K562 (cell line): ENCODE data around the gene ZNF564. TPM values are rescaled to one million over a fixed set of nuclear protein-coding genes. Genes with fewer than 3 reads are reported as not detected.

ENCODE experiments used
- ADNP ChIP-seq: fragments of 200-800 bp; sonication (Bioruptor generic); IDR thresholded peaks from 2 replicates; pipeline ENCODE4 v1.6.1; 2016; ENCODE audit warnings: missing genetic modification characterization, missing compliant biosample characterization
- BCL6 ChIP-seq: fragments of 250-450 bp; sonication (Bioruptor Pico); IDR thresholded peaks from 2 replicates; pipeline ENCODE4 v1.4.0; 2020
- CTCF ChIP-seq, 3 experiments: IDR thresholded peaks in 2 of 3; conservative IDR thresholded peaks in 1 of 3; 2 replicates each; pipeline ENCODE4 v1.5.1; 2011 to 2012; ENCODE audit warnings: low read length in 3 of 3, mild to moderate bottlenecking in 3 of 3, control low read depth in 2 of 3, improper control_type of control experiment in 1 of 3, inconsistent platforms in 1 of 3, low read depth in 1 of 3, mixed read lengths in 1 of 3, moderate library complexity in 1 of 3; ENCODE audit not compliant: insufficient read depth in 2 of 3
- DDX20 ChIP-seq: fragments of 450-650 bp; IDR thresholded peaks from 2 replicates; pipeline ENCODE4 v1.6.1; 2016; ENCODE audit warnings: missing genetic modification characterization, low read depth, mild to moderate bottlenecking, missing compliant biosample characterization, moderate library complexity
- ELF2 ChIP-seq: fragments of 250-450 bp; sonication (Bioruptor Pico); IDR thresholded peaks from 2 replicates; pipeline ENCODE4 v1.5.0; 2021; ENCODE audit warnings: mild to moderate bottlenecking
- FOXJ2 ChIP-seq: fragments of 200-800 bp; sonication (Bioruptor generic); IDR thresholded peaks from 2 replicates; pipeline ENCODE4 v1.6.1; 2016; ENCODE audit warnings: missing genetic modification characterization, missing compliant biosample characterization
- KLF13 ChIP-seq: fragments of 450-650 bp; IDR thresholded peaks from 2 replicates; pipeline ENCODE4 v1.6.1; 2016; ENCODE audit warnings: missing genetic modification characterization, low read depth, mild to moderate bottlenecking, missing compliant biosample characterization, moderate library complexity, borderline replicate concordance
- LCOR ChIP-seq: sonication (generic); formaldehyde crosslinking; IDR thresholded peaks from 2 replicates; pipeline ENCODE4 v1.8.0; 2022; ENCODE audit warnings: mild to moderate bottlenecking, missing genetic modification reagents
- MXI1 ChIP-seq: IDR thresholded peaks from 2 replicates; pipeline ENCODE4 v1.6.1; 2011; ENCODE audit warnings: low read depth, mild to moderate bottlenecking, improper control_type of control experiment, low read length
- NR0B1 ChIP-seq: fragments of 450-650 bp; IDR thresholded peaks from one replicate; pipeline ENCODE4 v1.6.1; 2018; ENCODE audit warnings: mild to moderate bottlenecking, moderate library complexity; ENCODE audit not compliant: partially characterized antibody
- NR2C2 ChIP-seq, 2 experiments: fragments of 200-800 bp in 1 of 2; sonication (Bioruptor generic) in 1 of 2; sonication (generic) in 1 of 2; formaldehyde crosslinking in 1 of 2; IDR thresholded peaks; 2 replicates each; pipeline versions ENCODE4 v1.6.1 to v1.8.0; 2016 to 2022; ENCODE audit warnings: mild to moderate bottlenecking in 1 of 2, missing compliant biosample characterization in 1 of 2, missing genetic modification characterization in 1 of 2, missing genetic modification reagents in 1 of 2
- RBM39 ChIP-seq: fragments of 200-400 bp; formaldehyde crosslinking; optimal IDR thresholded peaks from 2 replicates; pipeline ENCODE3; 2018; ENCODE audit warnings: low read depth, low read length
- SRSF1 ChIP-seq: fragments of 200-400 bp; formaldehyde crosslinking; IDR thresholded peaks from 2 replicates; pipeline ENCODE4 v1.6.1; 2017; ENCODE audit warnings: mild to moderate bottlenecking, low read depth, low read length, moderate library complexity
- TAF7 ChIP-seq: fragments of 450-650 bp; IDR thresholded peaks from 2 replicates; pipeline ENCODE4 v1.6.1; 2016; ENCODE audit warnings: missing genetic modification characterization, missing compliant biosample characterization
- TEAD1 ChIP-seq, 2 experiments: fragments of 450-650 bp in 1 of 2; sonication (generic) in 1 of 2; formaldehyde crosslinking; IDR thresholded peaks; 2 replicates each; pipeline versions ENCODE4 v1.4.0 to v1.8.0; 2020 to 2022; ENCODE audit warnings: mild to moderate bottlenecking in 2 of 2, missing genetic modification reagents in 1 of 2
- ZNF140 ChIP-seq: fragments of 250-450 bp; sonication (Bioruptor Pico); IDR thresholded peaks from 2 replicates; pipeline ENCODE4 v1.8.0; 2021; ENCODE audit warnings: moderate library complexity, mild to moderate bottlenecking, inconsistent platforms
- ZNF212 ChIP-seq: fragments of 450-650 bp; formaldehyde crosslinking; IDR thresholded peaks from 2 replicates; pipeline ENCODE4 v1.4.0; 2020; ENCODE audit warnings: mild to moderate bottlenecking
- ZNF589 ChIP-seq: fragments of 200-800 bp; sonication (Bioruptor generic); IDR thresholded peaks from 2 replicates; pipeline ENCODE4 v1.6.1; 2016; ENCODE audit warnings: low read depth, missing genetic modification characterization, missing compliant biosample characterization
- ZNF75A ChIP-seq: fragments of 450-650 bp; formaldehyde crosslinking; IDR thresholded peaks from 2 replicates; pipeline ENCODE4 v1.4.0; 2020; ENCODE audit warnings: mild to moderate bottlenecking
- polyA plus RNA-seq, 8 experiments: library from polyadenylated mRNA; depleted of rRNA in 4 of 8; stranded (reverse) in 5 of 8; unstranded in 3 of 8; fragments of >200 nt; fragmentation: Nextera tagmentation in 2 of 8; fragmentation: Illumina TruSeq in 1 of 8; extraction: Ambion mirVana in 2 of 8; extraction: Trizol in 1 of 8; gene quantifications; 2 replicates each; pipeline versions ENCODE4 v1.2.1 to v1.2.3, GENCODE V29; 2011 to 2014; ENCODE audit warnings: inconsistent platforms in 1 of 8, missing spikeins in 1 of 8
- total RNA-seq, 7 experiments: library from RNA; depleted of rRNA in 6 of 7; stranded (reverse); fragments of >200 nt in 6 of 7; fragmentation: Illumina TruSeq in 2 of 7; extraction: Trizol in 2 of 7; gene quantifications; 2 replicates each; pipeline versions ENCODE4 v1.2.1 to v1.2.3, GENCODE V29; 2011 to 2021; ENCODE audit warnings: low replicate concordance in 1 of 7

The ZNF564 gene
- total and polyA plus RNA-seq, 9 of the 15 experiments (the other 6 are each of a cell fraction or from before 2014, with no cell fraction given), result 1.4 to 8.1 (median 5.6) TPM

DNA sequence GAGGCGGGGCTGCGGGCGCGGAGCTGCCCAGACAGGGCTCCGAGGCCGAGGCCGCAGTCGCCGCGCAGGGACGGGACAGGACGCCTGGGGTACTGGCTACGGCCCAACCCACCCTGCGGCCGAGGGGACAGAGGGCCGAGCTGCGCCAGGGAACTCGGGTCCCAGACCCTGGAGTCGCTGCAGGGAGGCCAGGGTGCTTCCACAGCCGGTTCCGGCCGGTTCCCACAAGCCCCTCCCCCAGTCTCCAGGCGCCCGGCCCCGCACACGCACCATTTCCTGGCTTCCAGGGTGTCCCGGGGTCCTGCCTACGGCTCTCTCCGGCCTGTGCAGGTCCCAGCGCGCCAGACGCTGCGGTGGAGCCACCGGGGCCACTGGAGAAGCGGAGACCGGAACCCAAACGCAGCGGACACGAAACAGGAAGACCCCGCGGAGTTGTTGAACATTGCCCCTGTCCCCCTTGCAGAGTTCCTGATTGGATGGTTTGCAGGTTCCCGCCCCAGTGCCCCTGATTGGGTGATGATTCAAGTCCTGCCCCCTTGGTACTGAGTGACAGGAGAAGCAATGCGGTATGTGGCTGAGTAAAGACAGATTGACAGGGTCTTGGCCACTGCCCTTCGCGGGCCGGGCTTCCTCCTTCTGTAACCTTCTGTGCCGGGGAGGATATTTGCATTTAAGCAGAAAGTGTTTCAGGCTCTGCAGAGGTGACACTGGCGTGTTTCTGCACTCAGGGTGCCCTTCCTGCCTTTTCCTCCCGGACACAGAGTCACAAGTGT is at the start of gene ZNF564 (continued):
- TF ChIP-seq NR0B1, result no peak
- no peak for TF ChIP-seq FOXJ2 (tag)
- TF ChIP-seq ZNF212 (CRISPR knock-in tag), result 0 out of 2 replicates have a peak, but pooled peaks have one; percentile 11
- TF ChIP-seq SRSF1, result 0 out of 2 replicates have a peak, but pooled peaks have one; percentile 37
- TF ChIP-seq ZNF140 (CRISPR knock-in tag), result no peak
- TF ChIP-seq TAF7, result peak; percentile 72
- TF ChIP-seq KLF13, result 0 out of 2 replicates have a peak, but pooled peaks have one; percentile 11
- TF ChIP-seq LCOR (CRISPR knock-in tag), result peak; percentile 63; the same call in 1 of the 2 replicates
- TF ChIP-seq RBM39, result no peak
- TF ChIP-seq DDX20 (tag), result no peak
- no peak for TF ChIP-seq ADNP
- no peak for TF ChIP-seq NR2C2 (CRISPR knock-in tag; IDR thresholded peaks at IDR 0.05)
- TF ChIP-seq NR2C2 (tag; IDR thresholded peaks at IDR 0.05), result peak; percentile 89
- TF ChIP-seq TEAD1 (CRISPR knock-in tag; IDR thresholded peaks at IDR 0.05), result no peak; a peak in 1 of 4 replicates
- no peak for TF ChIP-seq BCL6 (CRISPR knock-in tag)
- no peak for TF ChIP-seq ZNF75A
- no peak for TF ChIP-seq ZNF589 (CRISPR knock-in tag)
- TF ChIP-seq MXI1, result no peak
- TF ChIP-seq ELF2 (CRISPR knock-in tag), result peak; percentile 17; the same call in 1 of the 2 replicates
- no peak for TF ChIP-seq CTCF (IDR thresholded peaks at IDR 0.05 in 2 of 3, conservative IDR thresholded peaks at IDR 0.05 in 1 of 3; ENCODE audit: insufficient read depth in 2 of 3, low read depth in 1 of 3, low read length in 3 of 3)
- TF ChIP-seq, all 486 proteins: peak for 143
